Fibroblast of mammary gland (primary cell): ENCODE results near the gene EFNB2.

Experiments
- DNase-seq: peaks from one replicate; pipeline ENCODE4 v3.0.0-alpha.2; 2010; ENCODE audit warnings: low read depth
- H3K4me3 ChIP-seq: 2 replicates; pipeline ENCODE4 v1.5.1; 2011; ENCODE audit warnings: low read depth, mild to moderate bottlenecking, low read length, moderate library complexity; ENCODE audit not compliant: control insufficient read depth
- TF ChIP-seq, protein P1 (sequence below): conservative IDR thresholded peaks from 2 replicates; pipeline ENCODE4 v1.5.1; 2011; ENCODE audit warnings: low read depth, low read length, inconsistent platforms; ENCODE audit not compliant: control insufficient read depth, insufficient read depth

Gene EFNB2

GRCh38 chr13:106491463-106491862, 44.0 kb downstream of the EFNB2 start:
- H3K4me3 ChIP-seq = no peak overlapping the region
- TF ChIP-seq, protein P1, sequence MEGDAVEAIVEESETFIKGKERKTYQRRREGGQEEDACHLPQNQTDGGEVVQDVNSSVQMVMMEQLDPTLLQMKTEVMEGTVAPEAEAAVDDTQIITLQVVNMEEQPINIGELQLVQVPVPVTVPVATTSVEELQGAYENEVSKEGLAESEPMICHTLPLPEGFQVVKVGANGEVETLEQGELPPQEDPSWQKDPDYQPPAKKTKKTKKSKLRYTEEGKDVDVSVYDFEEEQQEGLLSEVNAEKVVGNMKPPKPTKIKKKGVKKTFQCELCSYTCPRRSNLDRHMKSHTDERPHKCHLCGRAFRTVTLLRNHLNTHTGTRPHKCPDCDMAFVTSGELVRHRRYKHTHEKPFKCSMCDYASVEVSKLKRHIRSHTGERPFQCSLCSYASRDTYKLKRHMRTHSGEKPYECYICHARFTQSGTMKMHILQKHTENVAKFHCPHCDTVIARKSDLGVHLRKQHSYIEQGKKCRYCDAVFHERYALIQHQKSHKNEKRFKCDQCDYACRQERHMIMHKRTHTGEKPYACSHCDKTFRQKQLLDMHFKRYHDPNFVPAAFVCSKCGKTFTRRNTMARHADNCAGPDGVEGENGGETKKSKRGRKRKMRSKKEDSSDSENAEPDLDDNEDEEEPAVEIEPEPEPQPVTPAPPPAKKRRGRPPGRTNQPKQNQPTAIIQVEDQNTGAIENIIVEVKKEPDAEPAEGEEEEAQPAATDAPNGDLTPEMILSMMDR = no peak
- DNase-seq = no peak

DNA sequence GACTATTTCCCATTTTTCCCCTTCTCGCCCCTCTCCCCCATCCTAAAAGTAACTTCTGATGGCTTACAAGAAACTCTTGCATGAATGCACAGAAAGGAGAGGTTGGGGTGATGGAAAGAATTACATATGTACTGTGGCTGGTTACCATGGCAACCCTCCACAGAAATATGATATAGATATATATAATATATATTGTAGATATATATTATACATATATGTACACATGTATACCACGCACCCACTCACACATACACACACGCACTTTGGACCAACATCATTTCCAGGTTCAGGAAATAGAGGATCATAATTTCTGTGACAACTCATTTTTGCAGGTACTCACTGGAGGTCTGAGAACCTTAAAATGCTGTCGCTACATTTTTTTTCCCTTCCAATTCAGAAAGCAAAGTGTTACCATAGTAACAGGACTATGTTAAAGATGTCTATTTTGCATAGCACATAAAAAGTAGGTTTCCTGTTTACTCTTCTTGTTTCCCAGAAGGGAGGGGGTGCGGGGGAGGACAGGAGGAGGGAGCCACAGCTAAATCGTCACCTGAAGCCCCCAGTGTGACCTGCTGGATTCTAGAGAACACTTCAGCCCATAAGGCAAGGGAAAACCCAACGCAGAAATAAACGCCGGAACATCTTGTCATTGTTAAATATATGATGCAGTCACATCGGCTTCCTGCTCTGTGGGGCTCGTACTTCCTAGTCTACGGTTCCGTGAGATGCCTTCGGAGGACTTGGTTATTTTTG, 44.7 kb downstream of the EFNB2 start:
- DNase-seq = no peak
- TF ChIP-seq, protein P1 = no peak
- H3K4me3 ChIP-seq = no peak overlapping the region

GRCh38 chr13:106489849-106490568, 45.5 kb downstream of the EFNB2 start:
- TF ChIP-seq, protein P1 = no peak
- H3K4me3 ChIP-seq = no peak overlapping the region
- no peak for DNase-seq

DNA sequence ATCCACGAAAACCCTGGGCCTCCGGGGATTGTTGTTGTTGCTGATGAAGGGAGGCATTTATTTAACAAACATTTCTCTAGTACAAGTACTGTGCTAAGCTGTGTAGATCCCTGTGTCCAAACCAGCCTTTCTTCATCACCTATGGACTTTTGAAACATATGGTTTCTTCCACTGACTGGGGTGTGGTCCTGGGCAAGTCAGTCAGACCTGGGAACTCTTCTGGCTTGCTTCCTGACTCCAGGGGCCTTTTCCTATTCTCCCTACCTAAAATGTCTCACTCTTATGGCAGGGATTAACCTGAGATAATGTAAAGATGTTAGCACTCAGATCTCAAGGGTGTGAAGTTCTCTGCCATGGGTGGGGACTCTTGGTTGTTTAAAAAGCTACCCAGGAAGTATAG, 46.8 kb downstream of the EFNB2 start:
- DNase-seq = no peak
- H3K4me3 ChIP-seq = no peak overlapping the region
- TF ChIP-seq, protein P1 = no peak

GRCh38 chr13:106488076-106488475, 47.4 kb downstream of the EFNB2 start:
- TF ChIP-seq, protein P1 = no peak
- H3K4me3 ChIP-seq = no peak overlapping the region
- no peak for DNase-seq

DNA sequence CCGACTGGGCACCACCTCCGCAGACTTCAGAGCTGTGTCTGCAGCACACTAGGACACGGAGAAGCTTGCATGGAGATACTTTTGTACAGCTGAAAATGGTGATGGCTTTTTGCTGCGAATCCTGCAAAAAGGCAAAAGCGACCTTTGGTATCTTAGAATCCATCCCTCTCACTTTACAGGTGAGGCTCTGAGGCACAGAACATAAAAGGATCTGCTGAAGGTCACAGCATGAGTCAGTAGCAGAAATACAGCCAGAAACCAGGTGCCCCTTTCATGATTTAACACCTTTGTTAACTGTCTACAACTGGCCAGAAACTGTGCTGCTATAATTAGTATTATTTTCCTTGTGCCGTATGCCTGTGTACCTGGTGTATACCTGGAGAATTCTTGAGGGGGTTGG, 48.3 kb downstream of the EFNB2 start:
- TF ChIP-seq, protein P1 = no peak
- DNase-seq = no peak
- no peak overlapping the region for H3K4me3 ChIP-seq
